Gastroesophageal sphincter (tissue), 3 donors: ENCODE data around the gene NSUN2.

Experiments
- CTCF ChIP-seq, 4 experiments: fragments of 200-600 bp in 2 of 4; fragments of 450-650 bp in 2 of 4; sonication (generic) in 1 of 4; IDR thresholded peaks; one replicate each; pipeline ENCODE4 v1.5.1; 2017 to 2019; ENCODE audit warnings: antibody characterized with exemption in 4 of 4, mild to moderate bottlenecking in 2 of 4, moderate library complexity in 2 of 4
- EP300 ChIP-seq: sonication (generic); formaldehyde crosslinking; IDR thresholded peaks from one replicate; pipeline ENCODE4 v1.6.1; 2017; ENCODE audit warnings: antibody characterized with exemption, mild to moderate bottlenecking
- POLR2A ChIP-seq, 2 donors: fragments of 450-650 bp; IDR thresholded peaks; one replicate each; pipeline ENCODE4 v1.6.1; 2017; ENCODE audit warnings: antibody characterized with exemption in 2 of 2, mild to moderate bottlenecking in 2 of 2, moderate library complexity in 1 of 2
- POLR2AphosphoS5 ChIP-seq: sonication (generic); formaldehyde crosslinking; IDR thresholded peaks from one replicate; pipeline ENCODE4 v1.6.1; 2017; ENCODE audit warnings: antibody characterized with exemption

- TF ChIP-seq POLR2A (IDR thresholded peaks at IDR 0.05), result no peak
- TF ChIP-seq CTCF (IDR thresholded peaks at IDR 0.05), result no peak
- TF ChIP-seq EP300, result no peak
- no peak for TF ChIP-seq POLR2AphosphoS5
Measured at GRCh38 chr5:6592601-6593000, 40.2 kb downstream of the NSUN2 start.
